Omental fat pad (tissue), 4 donors: Measurements from ENCODE around the gene SATB1. TPM values are rescaled to one million over a fixed set of nuclear protein-coding genes. Genes with fewer than 3 reads are reported as not detected.
"Not testable (repeated sequence)": the region's sequence is repeated elsewhere in the genome, so short reads cannot be mapped to it uniquely, and the experiment has no call there.

Experiments used
- ATAC-seq: fragments of 150-250 bp; one replicate; pipeline ENCODE4 v1.9.1; 2016; ENCODE audit warnings: mild to moderate bottlenecking, moderate library complexity; ENCODE audit not compliant: low FRiP score
- DNase-seq: peaks from one replicate; pipeline ENCODE4 v3.0.0-alpha.2; 2019; ENCODE audit warnings: low spot score
- total RNA-seq, 4 donors: library from RNA; depleted of rRNA; stranded (reverse); fragments of >200 nt; gene quantifications; one replicate each; pipeline ENCODE4 v1.1.0, GENCODE V29; 2016
- TF ChIP-seq, protein P1 (sequence below), 3 donors: fragments of 450-650 bp; IDR thresholded peaks; one replicate each; pipeline ENCODE4 v1.5.1; 2016 to 2017; ENCODE audit warnings: antibody characterized with exemption in 3 of 3, mild to moderate bottlenecking in 3 of 3, moderate library complexity in 2 of 3

SATB1 gene
- 10 to 100 TPM; 20.2 to 42.9 (median 30.6) TPM for total RNA-seq

DNA sequence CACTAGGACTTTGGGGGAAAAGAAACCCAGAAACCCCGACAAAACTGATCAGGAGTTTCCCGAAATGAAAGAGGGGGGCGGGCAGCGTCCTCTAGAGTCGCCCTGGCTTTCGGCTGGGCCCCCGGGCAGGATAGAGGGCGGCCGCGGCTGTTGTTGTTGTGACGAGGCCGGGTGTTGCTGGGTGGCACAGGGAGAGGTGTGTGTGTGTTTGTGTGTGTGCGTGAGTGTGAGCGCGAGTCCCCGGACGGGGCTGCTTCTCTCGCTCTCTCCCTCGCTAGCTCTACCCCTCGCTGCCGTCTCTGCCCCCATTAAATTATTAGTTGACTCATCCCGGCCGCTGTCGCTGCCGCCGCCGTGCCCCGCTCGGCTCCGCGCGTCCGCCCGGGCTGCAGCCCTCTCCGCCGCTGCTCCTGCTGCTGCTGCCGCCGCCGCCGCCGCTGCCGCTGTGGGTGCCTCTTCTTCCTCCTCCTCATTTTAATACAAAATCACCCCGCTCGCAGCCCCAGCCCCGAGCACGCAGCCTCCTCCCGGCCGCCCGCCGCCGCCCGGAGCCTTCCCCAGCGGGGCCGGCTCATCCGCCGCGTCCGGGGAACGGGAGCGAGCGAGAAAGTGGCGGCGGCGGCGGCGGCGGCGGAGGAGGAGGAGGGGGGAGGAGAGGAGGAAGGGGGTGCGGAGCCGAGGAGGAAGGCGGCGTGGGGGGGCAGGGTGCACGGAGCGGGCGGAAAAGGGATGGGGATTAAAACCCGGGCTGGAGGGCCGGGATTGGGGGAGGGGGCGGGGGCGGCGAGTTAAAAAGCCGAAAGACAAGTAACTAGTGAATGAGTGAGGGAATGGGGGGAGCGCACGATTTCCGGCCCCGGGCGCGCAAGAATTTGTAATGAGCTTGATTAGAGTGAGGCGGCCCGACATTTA lies at the start of gene SATB1:
Gene SATB1 (minus strand): TSS at position 611 of the 912 bp plus-strand sequence. CDS start 4,372 bp downstream, outside the sequence.
- ATAC-seq (peak; percentile 72), DNase-seq (peak; percentile 39)
- TF ChIP-seq, protein P1, sequence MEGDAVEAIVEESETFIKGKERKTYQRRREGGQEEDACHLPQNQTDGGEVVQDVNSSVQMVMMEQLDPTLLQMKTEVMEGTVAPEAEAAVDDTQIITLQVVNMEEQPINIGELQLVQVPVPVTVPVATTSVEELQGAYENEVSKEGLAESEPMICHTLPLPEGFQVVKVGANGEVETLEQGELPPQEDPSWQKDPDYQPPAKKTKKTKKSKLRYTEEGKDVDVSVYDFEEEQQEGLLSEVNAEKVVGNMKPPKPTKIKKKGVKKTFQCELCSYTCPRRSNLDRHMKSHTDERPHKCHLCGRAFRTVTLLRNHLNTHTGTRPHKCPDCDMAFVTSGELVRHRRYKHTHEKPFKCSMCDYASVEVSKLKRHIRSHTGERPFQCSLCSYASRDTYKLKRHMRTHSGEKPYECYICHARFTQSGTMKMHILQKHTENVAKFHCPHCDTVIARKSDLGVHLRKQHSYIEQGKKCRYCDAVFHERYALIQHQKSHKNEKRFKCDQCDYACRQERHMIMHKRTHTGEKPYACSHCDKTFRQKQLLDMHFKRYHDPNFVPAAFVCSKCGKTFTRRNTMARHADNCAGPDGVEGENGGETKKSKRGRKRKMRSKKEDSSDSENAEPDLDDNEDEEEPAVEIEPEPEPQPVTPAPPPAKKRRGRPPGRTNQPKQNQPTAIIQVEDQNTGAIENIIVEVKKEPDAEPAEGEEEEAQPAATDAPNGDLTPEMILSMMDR (IDR thresholded peaks at IDR 0.05), result no peak

DNA sequence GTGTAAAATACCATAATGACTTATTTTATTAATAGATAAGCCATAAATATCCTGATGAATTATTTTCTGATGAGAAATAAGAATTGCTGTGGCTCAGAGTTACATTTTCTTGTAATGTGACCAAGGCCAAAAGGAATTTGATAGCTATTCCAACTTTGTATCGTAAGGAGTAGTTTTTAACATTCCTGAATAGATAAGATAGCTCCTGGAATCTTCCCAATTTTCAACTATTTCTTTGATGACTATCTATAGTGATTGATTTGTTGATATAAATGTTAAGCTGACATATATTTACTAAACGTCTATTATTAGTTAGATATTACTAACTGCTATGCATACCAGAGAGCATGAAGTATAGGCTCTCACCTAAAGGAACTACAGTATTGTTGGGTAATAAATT lies 49.1 kb upstream of the SATB1 start:
- TF ChIP-seq, protein P1 (IDR thresholded peaks at IDR 0.05), result no peak

DNA sequence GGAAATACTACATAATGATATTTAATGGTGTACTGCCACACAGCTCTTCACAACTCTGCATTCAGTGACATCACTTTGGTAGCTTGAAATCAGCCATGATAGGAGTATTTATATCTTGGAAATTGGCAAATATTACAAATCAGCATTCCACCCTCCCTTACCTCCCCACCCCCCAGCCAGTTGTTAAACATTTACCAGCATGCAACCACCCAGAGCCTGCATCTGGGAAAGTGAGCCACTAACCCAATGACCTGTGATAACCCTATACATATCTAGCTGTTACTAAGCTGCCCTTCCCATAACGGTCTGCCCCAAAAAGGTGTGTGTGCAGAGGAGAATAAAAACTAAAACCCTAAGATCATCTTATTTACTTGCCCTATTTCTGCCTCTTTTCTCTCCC lies 44.6 kb upstream of the SATB1 start:
- no peak for ATAC-seq
- no peak for DNase-seq
- TF ChIP-seq, protein P1 (IDR thresholded peaks at IDR 0.05), result no peak

More for the DNA sequence above, 49.1 kb upstream of the SATB1 start:
- ATAC-seq, result no peak
- no peak for DNase-seq

DNA sequence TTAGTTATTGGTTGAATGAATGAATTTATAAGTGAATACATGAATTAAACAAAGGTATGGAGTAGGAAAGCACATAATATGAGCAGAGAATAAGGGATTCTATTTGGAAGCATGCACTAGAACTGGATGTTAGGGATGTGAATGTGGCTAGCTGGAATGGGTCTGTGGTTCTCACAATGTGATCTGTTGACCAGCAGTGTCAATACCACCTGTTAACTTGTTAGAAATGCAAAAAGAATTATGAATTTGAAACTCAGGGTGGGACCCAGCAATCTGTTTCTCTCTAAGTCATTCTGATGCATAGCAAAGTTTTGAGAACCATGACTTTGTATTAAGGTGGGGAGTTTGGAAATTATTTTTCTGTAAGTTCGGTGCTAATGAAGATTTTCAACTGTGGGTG lies 41.0 kb upstream of the SATB1 start:
- TF ChIP-seq, protein P1 (IDR thresholded peaks at IDR 0.05), result no peak

DNA sequence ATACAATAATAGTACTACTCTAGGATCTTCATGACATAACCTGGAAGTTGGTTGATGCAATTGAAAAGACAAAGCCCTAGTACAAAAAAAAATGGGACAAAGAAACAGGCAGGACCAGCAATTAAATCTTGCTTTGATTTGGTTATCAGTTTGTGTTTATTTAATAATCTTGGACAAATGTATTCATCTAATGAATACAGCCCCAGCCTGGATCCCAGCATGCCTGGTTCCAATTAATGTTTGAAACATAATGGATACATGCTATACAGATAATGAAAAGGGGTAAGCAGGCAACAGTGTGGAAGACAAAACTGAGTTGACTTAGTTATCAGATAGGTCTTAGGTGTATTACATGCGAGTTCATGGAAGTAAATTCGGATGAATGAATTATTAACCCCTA lies 29.6 kb upstream of the SATB1 start:
- DNase-seq (no peak), ATAC-seq (no peak)
- TF ChIP-seq, protein P1 (IDR thresholded peaks at IDR 0.05), result no peak

More for the DNA sequence above, 41.0 kb upstream of the SATB1 start:
- no peak for ATAC-seq
- DNase-seq, result no peak

DNA sequence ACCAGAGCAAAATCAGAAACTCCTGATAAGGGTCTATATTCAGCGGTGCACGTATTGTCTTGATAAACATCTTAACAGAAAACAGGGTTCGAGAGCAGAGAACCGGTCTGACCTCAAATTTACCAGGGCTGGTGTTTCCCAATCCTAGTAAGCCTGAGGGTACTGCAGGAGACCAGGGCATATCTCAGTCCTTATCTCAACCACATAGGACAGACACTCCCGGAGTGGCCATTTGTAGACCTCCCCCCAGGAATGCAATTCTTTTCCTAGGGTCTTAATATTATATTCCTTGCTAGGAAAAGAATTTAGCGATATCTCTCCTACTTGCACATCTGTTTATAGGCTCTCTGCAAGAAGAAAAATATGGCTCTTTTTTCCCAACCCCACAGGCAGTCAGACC lies 24.5 kb upstream of the SATB1 start:
- not testable (repeated sequence) for ATAC-seq

DNA sequence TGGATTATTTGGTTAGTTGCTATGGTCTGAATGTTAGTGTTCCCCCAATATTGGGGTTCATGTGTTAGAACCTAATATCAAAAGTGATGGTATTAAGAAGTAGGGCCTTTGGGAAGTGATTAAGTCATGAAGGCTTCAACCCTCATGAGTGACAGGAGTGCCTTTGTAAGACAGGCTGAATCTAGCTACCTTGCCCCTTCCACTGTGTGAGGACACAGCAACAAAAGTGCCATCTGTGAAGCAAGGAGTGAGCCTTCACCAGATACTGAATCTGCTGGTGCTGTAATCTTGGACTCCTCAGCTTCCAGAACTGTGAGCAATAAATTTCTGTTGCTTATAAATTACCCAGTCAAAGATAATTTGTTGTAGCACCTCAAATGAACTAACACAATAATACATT lies 22.6 kb upstream of the SATB1 start:
- ATAC-seq, result no peak
- TF ChIP-seq, protein P1 (IDR thresholded peaks at IDR 0.05), result no peak
- no peak for DNase-seq

More for the DNA sequence above, 24.5 kb upstream of the SATB1 start:
- not testable (repeated sequence) for DNase-seq
